Kidney epithelial cell (primary cell): ENCODE data around the gene CLK4. TPM values are rescaled to one million over a fixed set of nuclear protein-coding genes. Genes with fewer than 3 reads are reported as not detected.

ENCODE experiments used
- DNase-seq: peaks from one replicate; pipeline ENCODE4 v3.0.0-alpha.2; 2010; ENCODE audit warnings: low read depth
- H3K27me3 ChIP-seq: 2 replicates; pipeline ENCODE4 v1.6.0; 2011; ENCODE audit warnings: low read length; ENCODE audit not compliant: control insufficient read depth, insufficient read depth
- H3K36me3 ChIP-seq: 2 replicates; pipeline ENCODE4 v1.5.1; 2011; ENCODE audit warnings: low read length; ENCODE audit not compliant: control insufficient read depth, insufficient read depth
- H3K4me3 ChIP-seq: 2 replicates; pipeline ENCODE4 v1.5.1; 2011; ENCODE audit warnings: low read depth, mild to moderate bottlenecking, control low read depth, low read length
- total RNA-seq: library from RNA; depleted of rRNA; stranded (reverse); fragments of >200 nt; gene quantifications from 2 replicates; pipeline ENCODE4 v1.2.3, GENCODE V29; 2015
- TF ChIP-seq, protein P1 (sequence below): IDR thresholded peaks from 2 replicates; pipeline ENCODE4 v1.5.1; 2011; ENCODE audit warnings: mild to moderate bottlenecking, moderate library complexity, low read length, control low read depth, inconsistent platforms; ENCODE audit not compliant: insufficient read depth, poor library complexity, severe bottlenecking

The CLK4 gene
- total RNA-seq, 1 donor from 2014 or later, result 7.1 TPM

DNA sequence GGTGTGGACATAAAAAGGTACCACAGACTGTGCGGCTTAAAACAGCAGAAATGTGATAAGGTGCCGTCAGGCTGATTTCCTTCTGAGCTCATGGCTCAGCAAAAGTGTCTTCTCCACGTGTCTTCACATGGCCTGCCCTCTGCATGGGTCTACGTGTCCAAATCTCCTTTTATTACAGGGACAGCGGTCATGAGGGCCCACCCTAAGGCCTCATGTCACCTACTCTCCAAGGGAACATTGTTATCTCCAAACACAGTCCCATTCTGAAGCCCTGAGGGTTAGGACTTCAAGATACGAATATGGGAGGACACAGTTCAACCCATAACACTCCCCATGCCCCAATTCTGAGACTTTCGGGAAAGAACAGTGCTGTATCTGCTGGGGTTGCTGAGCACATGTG, 71.8 kb downstream of the CLK4 start:
- H3K36me3 ChIP-seq, result no peaks in the 10 kb centered on the region
- TF ChIP-seq, protein P1, sequence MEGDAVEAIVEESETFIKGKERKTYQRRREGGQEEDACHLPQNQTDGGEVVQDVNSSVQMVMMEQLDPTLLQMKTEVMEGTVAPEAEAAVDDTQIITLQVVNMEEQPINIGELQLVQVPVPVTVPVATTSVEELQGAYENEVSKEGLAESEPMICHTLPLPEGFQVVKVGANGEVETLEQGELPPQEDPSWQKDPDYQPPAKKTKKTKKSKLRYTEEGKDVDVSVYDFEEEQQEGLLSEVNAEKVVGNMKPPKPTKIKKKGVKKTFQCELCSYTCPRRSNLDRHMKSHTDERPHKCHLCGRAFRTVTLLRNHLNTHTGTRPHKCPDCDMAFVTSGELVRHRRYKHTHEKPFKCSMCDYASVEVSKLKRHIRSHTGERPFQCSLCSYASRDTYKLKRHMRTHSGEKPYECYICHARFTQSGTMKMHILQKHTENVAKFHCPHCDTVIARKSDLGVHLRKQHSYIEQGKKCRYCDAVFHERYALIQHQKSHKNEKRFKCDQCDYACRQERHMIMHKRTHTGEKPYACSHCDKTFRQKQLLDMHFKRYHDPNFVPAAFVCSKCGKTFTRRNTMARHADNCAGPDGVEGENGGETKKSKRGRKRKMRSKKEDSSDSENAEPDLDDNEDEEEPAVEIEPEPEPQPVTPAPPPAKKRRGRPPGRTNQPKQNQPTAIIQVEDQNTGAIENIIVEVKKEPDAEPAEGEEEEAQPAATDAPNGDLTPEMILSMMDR, result no peak
- no peak for DNase-seq
- no peak overlapping the region for H3K4me3 ChIP-seq
- no peaks in the 10 kb centered on the region for H3K27me3 ChIP-seq

DNA sequence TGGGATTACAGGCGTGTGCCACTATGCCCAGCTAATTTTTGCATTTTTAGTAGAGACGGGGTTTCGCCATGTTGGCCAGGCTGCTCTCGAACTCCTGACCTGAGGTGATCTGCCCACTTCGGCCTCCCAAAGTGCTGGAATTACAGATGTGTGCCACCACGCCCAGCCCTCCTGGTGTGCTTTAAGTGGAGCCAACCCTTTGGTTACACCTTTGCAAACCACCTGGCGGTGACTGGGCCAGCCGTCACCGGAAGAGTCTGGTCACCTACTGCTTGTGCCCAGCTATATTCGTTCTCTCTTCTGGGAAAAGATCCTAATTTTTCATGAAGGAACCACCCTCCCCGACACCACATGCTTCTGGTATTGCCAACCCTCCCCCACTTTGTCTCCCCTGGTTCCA, 72.5 kb downstream of the CLK4 start:
- no peaks in the 10 kb centered on the region for H3K36me3 ChIP-seq
- no peak for DNase-seq
- no peaks in the 10 kb centered on the region for H3K27me3 ChIP-seq
- TF ChIP-seq, protein P1, result no peak
- H3K4me3 ChIP-seq, result no peak overlapping the region

DNA sequence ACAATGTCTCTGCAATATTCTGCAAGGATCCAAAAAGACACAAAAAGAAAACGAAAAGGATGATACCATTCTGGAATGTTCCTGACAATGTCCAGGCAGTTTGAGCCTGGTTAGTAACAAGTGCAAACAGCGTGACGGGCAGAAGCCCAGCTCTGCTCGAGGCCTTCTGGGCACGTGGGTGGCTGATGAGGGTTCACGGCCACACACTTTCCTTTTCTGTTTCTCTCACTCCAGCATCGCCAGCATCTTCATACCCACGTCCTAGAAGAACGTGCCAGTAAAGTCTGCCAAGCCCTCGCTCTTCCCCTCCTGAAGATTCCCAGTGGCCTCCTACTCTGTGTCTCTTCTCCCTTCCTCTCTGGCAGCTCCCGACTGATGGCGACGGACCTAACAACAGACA, 73.3 kb downstream of the CLK4 start:
- TF ChIP-seq, protein P1, result no peak
- Histone ChIP-seq H3K36me3 (no peaks in the 10 kb centered on the region), H3K4me3 (no peak overlapping the region), H3K27me3 (no peaks in the 10 kb centered on the region)
- no peak for DNase-seq

Other genes with a start within 250 kb of the CLK4 start
- 0.17 and 0.21 TPM in 2 replicates for gene COL23A1, start 36.7 kb downstream of the CLK4 start, total RNA-seq
- 9.5 and 14.0 TPM in 2 replicates for gene ZNF354A, start 103.6 kb upstream of the CLK4 start, total RNA-seq
- 10.3 and 11.3 TPM in 2 replicates for gene ZNF354B, start 232.9 kb upstream of the CLK4 start, total RNA-seq